Common myeloid progenitor, CD34-positive (primary cell): ENCODE data around the gene SLC25A34.

Source experiments
- CTCF ChIA-PET: fragments of 350-600 bp; sonication (Branson Sonifier 250); formaldehyde crosslinking; loops from one replicate; lab custom pipeline; 2021; ENCODE audit warnings: antibody characterized with exemption; lab: Charles Lee
- POLR2A ChIA-PET: fragments of 350-600 bp; sonication (Branson Sonifier 250); formaldehyde crosslinking; loops from one replicate; lab custom pipeline; 2021; ENCODE audit warnings: antibody characterized with exemption; lab: Charles Lee
- DNase-seq, 3 donors: peaks; one replicate each; pipeline versions ENCODE4 v3.0.0 to v3.0.0-alpha.2; 2013
- H3K27ac ChIP-seq, 2 experiments: 1 replicate in 1 of 2; 2 replicates in 1 of 2; pipeline ENCODE4 v1.7.0; 2013; ENCODE audit warnings: inconsistent platforms in 2 of 2, low read length in 2 of 2, mild to moderate bottlenecking in 2 of 2, low read depth in 1 of 2, moderate library complexity in 1 of 2; ENCODE audit not compliant: severe bottlenecking in 2 of 2, insufficient read depth in 1 of 2, poor library complexity in 1 of 2
- H3K27me3 ChIP-seq, 5 experiments: replicated peaks in 2 of 5; 1 replicate in 3 of 5; 2 replicates in 2 of 5; pipeline versions ENCODE4 v1.6.1 to v1.7.0; 2013; ENCODE audit warnings: low read length in 4 of 5, mild to moderate bottlenecking in 2 of 5, moderate library complexity in 2 of 5, inconsistent platforms in 1 of 5; ENCODE audit not compliant: insufficient read depth in 5 of 5, control insufficient read depth in 4 of 5
- H3K36me3 ChIP-seq, 4 experiments: 1 replicate in 2 of 4; 2 replicates in 2 of 4; pipeline versions ENCODE4 v1.6.1 to v1.7.0; 2013; ENCODE audit warnings: low read length in 3 of 4, control low read depth in 1 of 4, mild to moderate bottlenecking in 1 of 4; ENCODE audit not compliant: control insufficient read depth in 4 of 4, insufficient read depth in 4 of 4
- H3K4me1 ChIP-seq, 4 experiments: 1 replicate in 3 of 4; 2 replicates in 1 of 4; pipeline versions ENCODE4 v1.6.1 to v1.7.1; 2013; ENCODE audit warnings: low read length in 3 of 4, mild to moderate bottlenecking in 3 of 4, control low read depth in 1 of 4, inconsistent platforms in 1 of 4, moderate library complexity in 1 of 4; ENCODE audit not compliant: control insufficient read depth in 4 of 4, insufficient read depth in 4 of 4; ENCODE audit errors: control extremely low read depth in 1 of 4
- H3K4me3 ChIP-seq, 7 experiments: 1 replicate in 4 of 7; 2 replicates in 3 of 7; pipeline versions ENCODE4 v1.5.1 to v1.7.0; 2013; ENCODE audit warnings: mild to moderate bottlenecking in 7 of 7, low read length in 6 of 7, moderate library complexity in 6 of 7, inconsistent platforms in 2 of 7, low read depth in 2 of 7, control low read depth in 1 of 7; ENCODE audit not compliant: insufficient read depth in 4 of 7, control insufficient read depth in 1 of 7; ENCODE audit errors: extremely low read depth in 1 of 7
- H3K9me3 ChIP-seq, 5 experiments: 1 replicate in 4 of 5; 2 replicates in 1 of 5; pipeline versions ENCODE4 v1.6.1 to v1.7.1; 2013; ENCODE audit warnings: low read length in 4 of 5, mild to moderate bottlenecking in 2 of 5, inconsistent platforms in 1 of 5, low read depth in 1 of 5, moderate library complexity in 1 of 5; ENCODE audit not compliant: control insufficient read depth in 4 of 5, insufficient read depth in 2 of 5; ENCODE audit errors: control extremely low read depth in 1 of 5
- WGBS: methylation state at CpG from one replicate; pipeline ENCODE4 v1.1.5; 2013; ENCODE audit not compliant: insufficient coverage; 5-methylcytosine and 5-hydroxymethylcytosine counted together

Gene SLC25A34

DNA sequence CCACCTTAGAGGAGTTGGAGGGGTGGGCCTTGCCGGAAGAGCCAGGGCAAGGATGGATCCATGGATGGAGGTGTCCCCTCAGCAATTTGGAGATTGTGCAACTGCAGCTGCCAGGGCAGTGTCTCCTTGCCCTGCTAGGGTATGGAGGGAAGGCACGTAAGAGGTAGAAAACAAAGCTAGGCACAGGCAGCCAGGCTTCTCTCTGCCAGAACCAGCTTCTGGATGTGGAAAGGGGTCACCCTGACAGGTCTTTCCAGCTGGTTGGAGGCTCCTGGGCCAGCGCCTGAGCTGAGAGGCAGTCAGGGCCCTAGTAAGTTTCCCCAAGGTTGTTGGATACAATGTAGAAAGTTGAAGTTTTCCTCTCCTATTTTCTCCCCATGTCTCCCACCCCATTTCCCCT, 15.2 kb upstream of the SLC25A34 start:
- peaks cover 15 to 81% (median 58%) of the 10 kb centered on the region in 4 experiments for H3K36me3 ChIP-seq
- H3K4me3 ChIP-seq, result no peak overlapping the region
- H3K9me3 ChIP-seq, result no peaks in the 10 kb centered on the region
- ChIA-PET POLR2A (no interaction called here), CTCF (interaction anchor here (0.9 to 1.3 kb wide), 2 partner anchors 10 to 18 kb away, joined by 4 read pairs; no protein-coding TSS in a partner anchor)
- 95% methylated on average over 2 of the region's 3 CpGs for WGBS
- H3K27me3 ChIP-seq, result no peaks in the 10 kb centered on the region
- no peaks in the 10 kb centered on the region for H3K4me1 ChIP-seq
- H3K27ac ChIP-seq, result no peak overlapping the region
- DNase-seq, result no peak

DNA sequence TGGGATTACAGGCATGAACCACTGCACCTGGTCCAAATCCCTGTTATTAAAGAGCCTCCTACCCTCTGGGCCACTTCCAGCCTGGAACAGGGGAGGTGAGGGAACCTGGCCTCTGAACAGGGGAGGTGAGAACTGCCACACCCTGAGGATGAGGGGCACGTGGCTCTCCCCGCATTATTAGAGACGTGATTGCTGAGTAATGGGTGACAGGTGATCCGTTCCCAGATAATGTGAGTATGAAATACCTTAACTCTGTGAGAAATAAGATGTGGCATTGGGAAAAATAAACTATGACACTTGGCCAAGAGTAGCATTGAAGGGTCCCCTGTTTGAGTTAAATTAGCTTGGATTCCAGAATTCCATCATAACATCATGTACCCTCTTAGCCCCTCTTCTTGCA, 13.6 kb upstream of the SLC25A34 start:
- H3K4me1 ChIP-seq, result no peaks in the 10 kb centered on the region
- H3K9me3 ChIP-seq, result no peaks in the 10 kb centered on the region
- H3K27ac ChIP-seq, result no peak overlapping the region
- WGBS, result 100% methylated on average over 2 of the region's 4 CpGs
- peaks cover 14 to 82% (median 59%) of the 10 kb centered on the region in 4 experiments for H3K36me3 ChIP-seq
- POLR2A ChIA-PET, result no interaction called here
- no peak overlapping the region for H3K4me3 ChIP-seq
- no peaks in the 10 kb centered on the region for H3K27me3 ChIP-seq
- DNase-seq, result no peak
- CTCF ChIA-PET, result interaction anchor here (0.6 to 1.2 kb wide), 2 partner anchors 18 to 112 kb away, joined by 3 read pairs; no protein-coding TSS in a partner anchor

DNA sequence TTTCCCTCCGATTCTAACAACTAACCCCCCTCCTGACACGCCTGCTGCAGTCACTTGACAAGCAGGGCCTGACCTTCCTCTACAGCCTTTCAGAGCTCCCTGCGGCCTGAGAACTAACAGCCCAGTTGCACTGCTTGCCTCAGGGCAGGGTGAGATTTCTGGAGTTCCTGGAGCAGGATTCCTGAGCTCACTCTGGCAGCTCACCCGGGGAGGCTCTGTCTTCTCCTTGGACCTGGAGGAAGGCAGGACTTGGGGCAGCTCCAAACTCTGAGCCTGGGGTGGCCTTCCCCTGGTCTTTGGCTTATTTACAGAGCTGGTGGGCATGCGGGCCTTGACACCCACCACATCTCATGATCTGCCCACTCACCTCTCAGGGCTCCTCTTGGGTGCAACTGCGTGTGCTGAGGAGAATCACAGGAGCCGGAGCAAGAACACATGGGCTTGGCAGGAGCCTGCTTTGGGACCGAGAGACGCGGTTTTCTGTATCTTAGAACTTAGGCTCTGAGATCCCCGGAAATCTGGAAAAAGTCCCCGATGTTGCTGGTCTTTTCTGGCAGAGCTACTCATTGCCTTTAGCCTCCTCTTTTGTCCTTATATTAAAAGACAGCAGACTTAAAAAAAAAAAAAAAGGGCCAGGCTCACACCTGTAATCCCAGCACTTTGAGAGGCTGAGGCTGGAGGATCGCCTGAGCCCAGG, 13.1 kb upstream of the SLC25A34 start:
- no peak overlapping the region for H3K27ac ChIP-seq
- no peaks in the 10 kb centered on the region for H3K9me3 ChIP-seq
- ChIA-PET CTCF (interaction anchor here (0.6 to 1.2 kb wide), 5 partner anchors 15 to 384 kb away, joined by 3 read pairs; no protein-coding TSS in a partner anchor), POLR2A (no interaction called here)
- H3K4me1 ChIP-seq, result no peaks in the 10 kb centered on the region
- no peak for DNase-seq
- H3K4me3 ChIP-seq, result no peak overlapping the region
- H3K27me3 ChIP-seq, result no peaks in the 10 kb centered on the region
- WGBS, result 99% methylated on average over 12 of the region's 13 CpGs
- peaks cover 14 to 82% (median 58%) of the 10 kb centered on the region in 4 experiments for H3K36me3 ChIP-seq

DNA sequence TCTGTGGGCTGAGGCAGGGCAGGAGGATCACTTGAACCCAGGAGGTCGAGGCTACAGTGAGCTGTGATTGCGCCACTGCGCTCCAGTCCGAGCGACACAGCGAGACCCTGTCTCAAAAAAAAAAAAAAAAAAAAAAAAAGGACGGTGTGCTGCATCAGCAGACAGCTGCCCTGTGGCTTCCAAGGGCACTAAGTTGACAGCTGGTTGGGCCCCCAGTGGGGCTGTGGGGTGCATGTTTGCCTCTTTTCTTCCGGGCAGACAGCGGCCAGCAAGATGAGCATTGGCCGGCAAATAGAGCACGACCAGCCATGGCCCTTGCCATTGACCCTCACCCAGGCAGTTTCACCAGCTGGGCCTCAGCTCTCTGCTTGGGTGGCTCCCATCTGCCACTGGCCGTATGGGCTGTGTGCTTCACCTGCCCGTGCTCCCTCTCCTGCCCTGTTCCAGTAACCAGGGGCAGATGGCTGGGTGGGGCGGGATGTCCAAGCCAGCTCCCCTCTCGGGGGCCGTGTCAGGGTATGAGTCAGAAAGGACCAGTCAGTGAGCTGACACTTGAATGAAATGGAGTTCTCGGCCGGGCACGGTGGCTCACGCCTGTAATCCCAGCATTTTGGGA, 12.3 kb upstream of the SLC25A34 start:
- Histone ChIP-seq H3K27me3 (no peaks in the 10 kb centered on the region), H3K9me3 (no peaks in the 10 kb centered on the region), H3K4me1 (no peaks in the 10 kb centered on the region), H3K4me3 (no peak overlapping the region), H3K27ac (no peak overlapping the region), H3K36me3 (peaks cover 12 to 83% (median 58%) of the 10 kb centered on the region in 4 experiments)
- WGBS, result 94% methylated on average over 15 of the region's 20 CpGs
- POLR2A ChIA-PET, result interaction anchor here (0.6 kb wide), 2 partner anchors 16 to 589 kb away, joined by 3 to 4 read pairs; no protein-coding TSS in a partner anchor
- CTCF ChIA-PET, result interaction anchor here (1.2 kb wide), 3 partner anchors 14 to 114 kb away, joined by 3 read pairs; no protein-coding TSS in a partner anchor
- no peak for DNase-seq

DNA sequence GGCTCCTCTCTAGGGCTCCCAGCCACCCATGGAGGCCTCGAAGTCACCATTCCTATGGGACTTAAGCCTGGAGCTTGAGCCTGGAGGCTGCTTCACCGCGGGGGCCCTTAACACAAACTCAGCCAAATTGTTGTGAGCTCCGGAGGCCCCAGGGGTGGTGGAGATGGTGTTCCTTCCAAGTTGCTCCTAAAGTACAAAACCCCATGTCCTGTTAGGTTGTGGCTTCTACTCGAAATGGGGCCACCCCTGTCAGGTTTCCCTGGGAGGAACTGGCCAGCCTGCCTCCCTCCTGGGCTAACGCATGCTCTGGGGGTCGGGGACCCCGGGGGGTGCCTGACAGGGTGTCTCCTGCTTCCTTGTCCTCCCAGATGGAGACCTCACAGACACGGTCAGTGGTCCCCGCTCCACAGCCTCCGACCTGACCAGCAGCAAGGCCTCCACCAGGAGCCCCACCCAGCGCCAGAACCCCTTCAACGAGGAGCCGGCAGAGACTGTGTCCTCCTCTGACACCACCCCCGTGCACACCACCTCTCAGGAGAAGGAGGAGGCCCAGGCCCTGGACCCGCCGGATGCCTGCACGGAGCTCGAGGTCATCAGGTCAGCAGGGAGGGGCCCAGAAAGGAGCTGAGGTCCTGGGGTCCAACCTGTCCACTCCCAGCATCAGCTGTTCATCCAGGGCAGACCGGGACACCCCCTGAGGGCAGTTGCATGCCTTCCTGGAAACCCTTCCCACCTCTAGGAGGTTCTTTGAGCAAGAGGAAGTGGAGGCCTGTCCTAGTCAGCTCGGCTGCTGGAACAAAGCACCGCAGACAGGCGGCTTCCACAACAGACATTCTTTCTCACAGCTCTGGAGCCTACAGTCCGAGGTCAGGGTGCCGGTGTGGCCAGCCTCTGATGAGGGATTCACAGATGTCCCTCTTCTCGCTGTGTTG, 10.8 kb upstream of the SLC25A34 start:
- Histone ChIP-seq H3K4me3 (no peak overlapping the region), H3K27ac (no peak overlapping the region), H3K27me3 (no peaks in the 10 kb centered on the region), H3K36me3 (peaks cover 11 to 85% (median 53%) of the 10 kb centered on the region in 4 experiments), H3K4me1 (no peaks in the 10 kb centered on the region), H3K9me3 (no peaks in the 10 kb centered on the region)
- POLR2A ChIA-PET, result interaction anchor here (0.6 kb wide), 1 partner anchor 25 kb away, joined by 3 read pairs; no protein-coding TSS in a partner anchor
- CTCF ChIA-PET, result no interaction called here
- DNase-seq, result no peak
- WGBS, result 93% methylated on average over 21 of the region's 26 CpGs

DNA sequence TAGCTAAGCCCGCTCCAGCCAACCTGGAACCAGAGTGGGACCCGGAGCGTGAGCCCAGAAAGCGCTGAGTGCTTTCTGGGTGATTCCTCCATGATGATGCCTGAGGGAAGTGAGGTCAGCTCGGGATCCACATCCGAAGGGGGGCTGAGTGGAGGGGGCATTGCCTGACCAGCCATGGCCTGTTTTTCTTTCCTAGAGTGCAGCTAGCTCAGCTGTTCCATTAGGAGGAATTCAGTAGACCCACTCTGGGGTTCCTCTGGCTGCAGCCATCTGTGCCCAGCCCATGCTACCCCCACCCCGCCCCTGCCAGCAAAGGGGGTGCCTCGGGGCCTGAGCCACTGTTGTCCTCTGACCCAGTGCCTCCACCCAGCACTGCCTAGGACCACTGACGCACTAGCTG, 9.6 kb upstream of the SLC25A34 start:
- H3K27ac ChIP-seq, result no peak overlapping the region
- no peaks in the 10 kb centered on the region for H3K27me3 ChIP-seq
- no peak for DNase-seq
- H3K4me3 ChIP-seq, result no peak overlapping the region
- POLR2A ChIA-PET, result no interaction called here
- 96% methylated on average over 9 of the region's 9 CpGs for WGBS
- no peaks in the 10 kb centered on the region for H3K9me3 ChIP-seq
- CTCF ChIA-PET, result interaction anchor here (1.5 kb wide), 1 partner anchor 132 kb away, joined by 4 read pairs; no protein-coding TSS in a partner anchor
- peaks cover 11 to 85% (median 58%) of the 10 kb centered on the region in 4 experiments for H3K36me3 ChIP-seq
- H3K4me1 ChIP-seq, result no peaks in the 10 kb centered on the region
